NCI-H446 (cell line): ENCODE data around the gene PCDHGB5.
"Not testable (repeated sequence)": the region's sequence is repeated elsewhere in the genome, so short reads cannot be mapped to it uniquely, and the experiment has no call there.

Experiments
- DNase-seq, 2 experiments: peaks; one replicate each; lab custom pipeline; 2025; lab: John Stamatoyannopoulos, UW

Gene PCDHGB5

DNA sequence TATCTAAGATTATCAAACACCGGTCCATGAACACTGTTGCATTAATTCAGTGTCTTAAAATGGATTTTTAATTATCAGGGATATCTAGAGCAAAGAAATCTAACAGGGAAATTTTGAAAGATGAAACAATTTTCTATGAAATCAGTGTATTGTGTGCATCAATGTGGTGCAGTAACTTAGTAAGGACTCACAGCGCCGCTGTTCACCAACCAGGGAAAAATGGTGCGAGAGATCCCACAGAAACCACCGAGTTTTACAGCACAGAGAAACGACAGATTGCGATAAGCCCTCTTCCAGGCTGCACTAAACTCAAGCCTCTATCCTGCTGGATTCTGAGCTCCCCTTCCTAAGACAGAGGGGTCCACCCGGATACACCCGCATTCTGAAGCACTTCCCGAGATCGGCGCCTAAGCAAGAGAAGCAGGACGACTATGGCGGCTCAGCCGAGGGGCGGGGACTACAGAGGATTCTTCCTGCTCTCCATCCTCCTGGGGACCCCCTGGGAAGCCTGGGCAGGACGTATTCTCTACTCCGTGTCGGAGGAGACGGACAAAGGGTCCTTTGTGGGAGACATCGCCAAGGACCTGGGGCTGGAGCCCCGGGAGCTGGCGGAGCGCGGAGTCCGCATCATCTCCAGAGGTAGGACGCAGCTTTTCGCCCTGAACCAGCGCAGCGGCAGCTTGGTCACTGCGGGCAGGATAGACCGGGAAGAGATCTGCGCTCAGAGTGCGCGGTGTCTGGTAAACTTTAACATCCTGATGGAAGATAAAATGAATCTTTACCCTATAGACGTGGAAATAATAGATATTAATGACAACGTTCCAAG is 15.1 kb upstream of the PCDHGB5 start, which contains the start of gene PCDHGA7:
Gene PCDHGA7 (plus strand): TSS at position 274 of the 826 bp plus-strand sequence. CDS start 158 bp downstream, at position 432.
- DNase-seq, result no peak

DNA sequence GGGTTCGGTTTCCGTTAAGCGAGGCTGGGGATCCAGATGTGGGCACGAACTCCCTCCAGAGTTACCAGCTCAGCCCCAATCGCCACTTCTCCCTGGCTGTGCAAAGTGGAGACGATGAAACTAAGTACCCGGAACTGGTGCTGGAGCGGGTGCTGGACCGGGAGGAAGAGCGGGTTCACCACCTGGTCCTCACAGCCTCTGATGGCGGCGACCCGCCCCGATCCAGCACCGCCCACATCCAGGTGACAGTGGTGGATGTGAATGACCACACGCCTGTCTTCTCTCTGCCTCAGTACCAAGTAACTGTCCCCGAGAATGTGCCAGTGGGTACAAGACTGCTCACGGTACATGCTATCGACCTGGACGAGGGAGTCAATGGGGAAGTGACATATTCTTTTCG is 14.4 kb upstream of the PCDHGB5 start:
- DNase-seq, result no peak

DNA sequence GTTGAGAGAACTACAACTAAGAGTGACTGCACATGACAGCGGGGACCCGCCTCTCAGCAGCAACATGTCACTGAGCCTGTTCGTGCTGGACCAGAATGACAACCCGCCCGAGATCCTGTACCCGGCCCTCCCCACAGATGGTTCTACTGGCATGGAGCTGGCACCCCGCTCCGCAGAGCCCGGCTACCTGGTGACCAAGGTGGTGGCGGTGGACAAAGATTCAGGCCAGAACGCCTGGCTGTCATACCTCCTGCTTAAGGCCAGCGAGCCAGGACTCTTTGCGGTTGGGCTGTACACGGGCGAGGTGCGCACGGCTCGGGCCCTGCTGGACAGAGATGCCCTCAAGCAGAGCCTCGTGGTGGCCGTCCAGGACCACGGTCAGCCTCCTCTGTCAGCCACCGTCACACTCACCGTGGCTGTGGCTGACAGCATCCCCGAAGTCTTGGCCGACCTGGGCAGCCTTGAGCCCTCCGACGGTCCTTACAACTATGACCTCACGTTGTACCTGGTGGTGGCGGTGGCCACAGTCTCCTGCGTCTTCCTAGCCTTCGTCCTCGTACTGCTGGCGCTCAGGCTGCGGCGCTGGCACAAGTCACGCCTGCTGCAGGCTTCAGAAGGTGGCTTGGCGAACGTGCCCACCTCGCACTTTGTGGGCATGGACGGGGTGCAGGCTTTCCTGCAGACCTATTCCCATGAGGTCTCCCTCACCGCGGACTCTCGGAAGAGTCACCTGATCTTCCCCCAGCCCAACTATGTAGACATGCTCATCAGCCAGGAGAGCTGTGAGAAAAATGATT is 13.1 kb upstream of the PCDHGB5 start:
- no peak for DNase-seq

DNA sequence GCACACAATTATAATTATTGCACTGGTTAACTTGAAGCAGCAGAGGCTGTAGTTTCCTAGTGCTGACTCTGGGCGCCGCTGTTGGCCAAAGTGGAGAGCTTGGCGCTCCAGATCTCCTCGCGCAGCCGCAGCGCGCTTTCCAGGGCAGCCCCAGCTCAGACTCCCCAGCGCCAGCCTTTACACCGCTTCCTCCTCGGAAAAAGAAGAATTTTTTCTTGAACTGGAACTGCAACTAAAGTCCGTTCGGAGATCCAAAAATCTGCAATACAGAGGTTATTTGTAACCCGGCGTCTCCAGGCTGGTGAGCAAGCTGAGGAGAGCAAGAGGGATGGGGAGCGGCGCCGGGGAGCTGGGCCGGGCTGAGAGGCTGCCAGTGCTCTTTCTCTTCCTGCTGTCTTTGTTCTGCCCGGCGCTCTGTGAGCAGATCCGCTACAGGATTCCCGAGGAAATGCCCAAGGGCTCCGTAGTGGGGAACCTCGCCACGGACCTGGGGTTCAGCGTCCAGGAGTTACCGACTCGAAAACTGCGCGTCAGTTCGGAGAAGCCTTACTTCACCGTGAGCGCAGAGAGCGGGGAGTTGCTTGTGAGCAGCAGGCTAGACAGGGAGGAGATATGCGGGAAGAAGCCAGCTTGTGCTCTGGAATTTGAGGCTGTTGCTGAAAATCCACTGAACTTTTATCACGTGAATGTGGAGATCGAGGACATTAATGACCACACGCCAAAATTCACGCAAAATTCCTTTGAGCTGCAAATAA is 10.0 kb upstream of the PCDHGB5 start, which contains the start of gene PCDHGB4:
Gene PCDHGB4 (plus strand): TSS at position 142 of the 755 bp plus-strand sequence. CDS start 187 bp downstream, at position 329.
- not testable (repeated sequence) for DNase-seq

DNA sequence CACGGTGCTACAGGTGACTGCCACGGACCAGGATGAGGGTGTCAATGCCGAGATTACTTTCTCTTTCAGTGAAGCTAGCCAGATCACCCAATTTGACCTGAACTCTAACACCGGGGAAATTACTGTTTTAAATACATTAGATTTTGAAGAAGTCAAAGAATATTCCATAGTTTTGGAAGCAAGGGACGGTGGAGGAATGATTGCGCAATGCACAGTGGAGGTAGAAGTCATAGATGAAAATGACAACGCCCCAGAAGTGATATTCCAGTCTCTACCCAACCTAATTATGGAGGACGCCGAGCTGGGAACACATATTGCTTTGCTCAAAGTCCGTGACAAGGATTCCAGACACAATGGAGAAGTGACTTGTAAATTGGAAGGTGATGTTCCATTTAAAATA is 9.1 kb upstream of the PCDHGB5 start:
- DNase-seq, result no peak

DNA sequence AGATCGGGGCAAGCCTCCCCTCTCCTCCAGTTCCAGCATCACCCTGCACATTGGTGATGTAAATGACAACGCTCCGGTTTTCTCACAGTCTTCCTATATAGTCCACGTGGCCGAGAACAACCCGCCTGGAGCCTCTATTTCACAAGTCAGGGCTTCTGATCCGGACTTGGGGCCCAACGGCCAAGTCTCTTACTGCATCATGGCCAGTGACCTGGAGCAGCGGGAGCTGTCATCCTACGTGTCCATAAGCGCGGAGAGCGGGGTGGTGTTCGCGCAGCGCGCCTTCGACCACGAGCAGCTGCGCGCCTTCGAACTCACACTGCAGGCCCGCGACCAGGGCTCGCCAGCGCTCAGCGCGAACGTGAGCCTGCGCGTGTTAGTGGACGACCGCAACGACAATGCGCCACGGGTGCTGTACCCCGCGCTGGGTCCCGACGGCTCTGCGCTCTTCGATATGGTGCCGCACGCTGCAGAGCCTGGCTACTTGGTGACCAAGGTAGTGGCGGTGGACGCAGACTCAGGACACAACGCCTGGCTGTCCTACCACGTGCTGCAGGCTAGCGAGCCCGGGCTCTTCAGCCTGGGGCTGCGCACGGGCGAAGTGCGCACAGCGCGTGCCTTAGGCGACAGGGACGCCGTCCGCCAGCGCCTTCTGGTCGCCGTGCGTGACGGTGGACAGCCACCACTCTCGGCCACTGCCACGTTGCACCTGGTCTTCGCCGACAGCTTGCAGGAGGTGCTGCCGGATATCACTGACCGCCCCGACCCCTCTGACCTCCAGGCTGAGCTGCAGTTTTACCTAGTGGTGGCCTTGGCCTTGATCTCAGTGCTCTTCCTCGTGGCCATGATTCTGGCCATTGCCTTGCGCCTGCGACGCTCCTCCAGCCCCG is 8.3 kb upstream of the PCDHGB5 start:
- no peak for DNase-seq

DNA sequence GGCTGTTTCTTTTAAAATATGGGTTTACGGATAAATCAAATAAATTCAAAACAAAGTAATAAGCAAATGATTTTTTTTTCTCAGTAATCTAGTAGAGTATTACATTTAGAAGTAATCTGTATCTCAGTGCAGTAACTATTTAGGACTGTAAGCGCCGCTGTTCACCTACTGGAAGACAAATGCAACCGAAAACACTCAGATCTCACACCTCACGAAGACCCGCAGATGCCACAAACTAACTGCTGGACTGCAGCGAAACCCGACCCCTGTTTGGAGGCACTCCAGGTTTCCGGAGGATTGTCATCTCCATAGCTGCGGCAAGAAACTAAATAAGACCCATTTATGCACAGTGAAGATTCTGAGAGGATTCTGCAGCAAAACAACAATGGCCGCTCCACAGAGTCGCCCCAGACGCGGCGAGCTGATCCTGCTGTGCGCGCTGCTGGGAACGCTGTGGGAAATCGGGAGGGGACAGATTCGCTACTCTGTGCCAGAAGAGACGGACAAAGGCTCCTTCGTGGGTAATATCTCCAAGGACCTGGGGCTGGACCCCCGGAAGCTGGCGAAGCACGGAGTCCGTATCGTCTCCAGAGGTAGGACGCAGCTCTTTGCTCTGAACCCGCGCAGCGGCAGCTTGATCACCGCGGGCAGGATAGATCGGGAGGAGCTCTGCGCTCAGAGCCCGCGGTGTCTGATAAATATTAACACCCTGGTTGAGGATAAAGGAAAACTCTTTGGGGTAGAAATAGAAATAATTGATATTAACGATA is 5.1 kb upstream of the PCDHGB5 start, which contains the start of gene PCDHGA8:
Gene PCDHGA8 (plus strand): TSS at position 205 of the 770 bp plus-strand sequence. CDS start 181 bp downstream, at position 386.
- peak in 1 of 2 experiments; percentile 21 for DNase-seq

DNA sequence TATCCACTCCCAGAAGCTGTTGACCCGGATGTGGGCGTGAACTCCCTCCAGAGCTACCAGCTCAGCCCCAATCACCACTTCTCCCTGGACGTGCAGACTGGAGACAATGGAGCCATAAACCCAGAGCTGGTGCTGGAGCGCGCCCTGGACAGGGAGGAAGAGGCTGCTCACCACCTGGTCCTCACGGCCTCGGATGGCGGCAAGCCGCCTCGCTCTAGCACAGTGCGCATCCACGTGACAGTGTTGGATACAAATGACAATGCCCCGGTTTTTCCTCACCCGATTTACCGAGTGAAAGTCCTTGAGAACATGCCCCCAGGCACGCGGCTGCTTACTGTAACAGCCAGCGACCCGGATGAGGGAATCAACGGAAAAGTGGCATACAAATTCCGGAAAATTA is 4.5 kb upstream of the PCDHGB5 start:
- no peak for DNase-seq

DNA sequence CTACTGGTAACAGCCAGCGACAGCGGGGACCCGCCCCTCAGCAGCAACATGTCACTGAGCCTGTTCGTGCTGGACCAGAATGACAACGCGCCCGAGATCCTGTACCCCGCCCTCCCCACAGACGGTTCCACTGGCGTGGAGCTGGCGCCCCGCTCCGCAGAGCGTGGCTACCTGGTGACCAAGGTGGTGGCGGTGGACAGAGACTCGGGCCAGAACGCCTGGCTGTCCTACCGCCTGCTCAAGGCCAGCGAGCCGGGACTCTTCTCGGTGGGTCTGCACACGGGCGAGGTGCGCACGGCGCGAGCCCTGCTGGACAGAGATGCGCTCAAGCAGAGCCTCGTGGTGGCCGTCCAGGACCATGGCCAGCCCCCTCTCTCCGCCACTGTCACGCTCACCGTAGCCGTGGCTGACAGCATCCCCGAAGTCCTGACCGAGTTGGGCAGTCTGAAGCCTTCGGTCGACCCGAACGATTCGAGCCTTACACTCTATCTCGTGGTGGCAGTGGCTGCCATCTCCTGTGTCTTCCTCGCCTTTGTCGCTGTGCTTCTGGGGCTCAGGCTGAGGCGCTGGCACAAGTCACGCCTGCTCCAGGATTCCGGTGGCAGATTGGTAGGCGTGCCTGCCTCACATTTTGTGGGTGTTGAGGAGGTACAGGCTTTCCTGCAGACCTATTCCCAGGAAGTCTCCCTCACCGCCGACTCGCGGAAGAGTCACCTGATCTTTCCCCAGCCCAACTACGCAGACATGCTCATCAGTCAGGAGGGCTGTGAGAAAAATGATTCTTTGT is 3.2 kb upstream of the PCDHGB5 start:
- DNase-seq, result not testable (repeated sequence)

DNA sequence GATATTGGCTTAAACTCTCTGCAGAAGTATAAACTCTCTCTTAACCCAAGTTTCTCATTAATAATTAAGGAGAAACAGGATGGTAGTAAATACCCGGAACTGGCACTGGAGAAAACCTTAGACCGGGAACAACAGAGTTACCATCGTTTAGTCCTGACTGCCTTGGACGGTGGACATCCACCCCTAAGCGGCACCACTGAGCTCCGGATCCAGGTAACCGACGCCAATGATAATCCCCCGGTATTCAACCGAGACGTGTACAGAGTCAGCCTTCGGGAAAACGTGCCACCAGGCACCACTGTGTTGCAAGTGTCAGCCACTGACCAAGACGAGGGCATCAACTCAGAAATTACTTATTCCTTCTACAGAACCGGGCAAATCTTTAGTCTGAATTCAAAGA is 861 bp downstream of the PCDHGB5 start:
- no peak for DNase-seq

DNA sequence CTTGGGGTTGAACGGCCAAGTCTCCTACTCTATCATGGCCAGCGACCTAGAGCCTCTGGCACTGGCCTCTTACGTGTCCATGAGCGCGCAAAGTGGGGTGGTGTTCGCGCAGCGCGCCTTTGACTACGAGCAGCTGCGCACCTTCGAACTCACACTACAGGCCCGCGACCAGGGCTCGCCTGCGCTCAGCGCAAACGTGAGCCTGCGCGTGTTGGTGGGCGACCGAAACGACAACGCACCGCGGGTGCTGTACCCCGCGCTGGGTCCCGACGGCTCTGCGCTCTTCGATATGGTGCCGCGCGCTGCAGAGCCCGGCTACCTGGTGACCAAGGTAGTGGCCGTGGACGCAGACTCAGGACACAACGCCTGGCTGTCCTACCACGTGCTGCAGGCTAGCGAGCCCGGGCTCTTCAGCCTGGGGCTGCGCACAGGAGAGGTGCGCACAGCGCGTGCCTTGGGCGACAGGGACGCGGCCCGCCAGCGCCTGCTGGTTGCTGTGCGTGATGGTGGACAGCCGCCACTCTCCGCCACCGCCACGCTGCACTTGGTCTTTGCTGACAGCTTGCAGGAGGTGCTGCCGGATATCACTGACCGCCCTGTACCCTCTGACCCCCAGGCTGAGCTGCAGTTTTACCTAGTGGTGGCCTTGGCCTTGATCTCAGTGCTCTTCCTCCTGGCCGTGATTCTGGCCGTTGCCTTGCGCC is 2.0 kb downstream of the PCDHGB5 start:
- DNase-seq, result no peak

DNA sequence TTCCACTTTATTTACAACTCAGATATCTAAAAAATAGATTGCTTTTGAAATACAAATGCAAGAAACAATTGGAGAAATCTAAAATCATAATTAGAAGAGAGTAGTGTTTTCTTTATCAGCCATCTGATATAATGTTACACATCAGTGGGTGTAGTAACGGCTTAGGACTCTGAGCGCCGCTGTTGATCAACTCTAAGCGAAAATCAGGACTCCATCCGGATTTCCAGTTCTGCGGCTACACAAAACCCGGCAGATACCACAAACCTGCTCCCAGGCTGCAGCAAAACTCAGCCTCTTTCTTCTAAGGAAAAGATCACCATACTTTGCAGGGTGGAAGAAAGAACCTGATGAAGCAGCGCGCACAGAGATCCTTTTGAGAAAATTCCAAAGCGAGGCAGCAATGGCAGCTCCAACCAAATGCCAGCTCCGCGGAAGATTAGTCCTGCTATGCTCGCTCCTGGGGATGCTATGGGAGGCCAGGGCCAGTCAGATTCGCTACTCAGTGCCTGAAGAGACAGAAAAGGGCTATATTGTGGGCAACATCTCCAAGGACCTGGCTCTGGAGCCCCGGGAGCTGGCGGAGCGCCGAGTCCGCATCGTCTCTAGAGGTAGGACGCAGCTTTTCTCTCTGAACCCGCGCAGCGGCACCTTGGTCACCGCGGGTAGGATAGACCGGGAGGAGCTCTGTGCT is 5.0 kb downstream of the PCDHGB5 start, which contains the start of gene PCDHGA9:
Gene PCDHGA9 (plus strand): TSS at position 226 of the 691 bp plus-strand sequence. CDS start 175 bp downstream, at position 401.
- DNase-seq, result no peak

DNA sequence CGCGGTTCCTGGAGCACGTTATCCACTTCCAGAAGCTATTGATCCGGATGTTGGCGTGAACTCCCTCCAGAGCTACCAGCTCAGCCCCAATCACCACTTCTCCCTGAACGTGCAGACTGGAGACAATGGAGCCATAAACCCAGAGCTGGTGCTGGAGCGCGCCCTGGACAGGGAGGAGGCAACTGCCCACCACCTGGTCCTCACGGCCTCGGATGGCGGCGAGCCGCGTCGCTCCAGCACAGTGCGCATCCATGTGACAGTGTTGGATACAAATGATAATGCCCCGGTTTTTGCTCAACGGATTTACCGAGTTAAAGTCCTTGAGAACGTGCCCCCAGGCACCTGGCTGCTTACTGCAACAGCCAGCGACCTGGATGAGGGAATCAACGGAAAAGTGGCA is 5.6 kb downstream of the PCDHGB5 start:
- no peak for DNase-seq

DNA sequence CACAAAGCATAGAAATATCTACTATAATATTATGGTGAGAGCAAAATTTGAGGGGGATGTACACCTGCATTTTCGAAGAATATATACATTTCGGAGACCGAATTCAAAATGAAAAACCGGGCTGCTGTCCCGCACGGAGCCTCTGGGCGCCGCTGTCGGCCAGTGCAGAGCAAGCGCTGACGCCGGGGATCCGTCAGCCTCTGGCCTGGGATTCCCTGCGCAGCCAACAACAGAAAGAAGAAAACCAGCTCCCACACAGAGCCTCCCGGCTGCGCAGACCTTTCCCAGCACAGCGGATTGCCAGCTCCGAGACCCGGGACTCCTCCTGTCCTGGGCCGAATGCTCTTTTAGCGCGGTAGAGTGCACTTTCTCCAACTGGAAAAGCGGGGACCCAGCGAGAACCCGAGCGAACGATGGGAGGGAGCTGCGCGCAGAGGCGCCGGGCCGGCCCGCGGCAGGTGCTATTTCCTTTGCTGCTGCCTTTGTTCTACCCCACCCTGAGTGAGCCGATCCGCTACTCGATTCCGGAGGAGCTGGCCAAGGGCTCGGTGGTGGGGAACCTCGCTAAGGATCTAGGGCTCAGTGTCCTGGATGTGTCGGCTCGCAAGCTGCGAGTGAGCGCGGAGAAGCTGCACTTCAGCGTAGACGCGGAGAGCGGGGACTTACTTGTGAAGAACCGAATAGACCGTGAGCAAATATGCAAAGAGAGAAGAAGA is 10.2 kb downstream of the PCDHGB5 start, which contains the start of gene PCDHGB6:
Gene PCDHGB6 (plus strand): TSS at position 232 of the 716 bp plus-strand sequence. CDS start 182 bp downstream, at position 414.
- not testable (repeated sequence) for DNase-seq

DNA sequence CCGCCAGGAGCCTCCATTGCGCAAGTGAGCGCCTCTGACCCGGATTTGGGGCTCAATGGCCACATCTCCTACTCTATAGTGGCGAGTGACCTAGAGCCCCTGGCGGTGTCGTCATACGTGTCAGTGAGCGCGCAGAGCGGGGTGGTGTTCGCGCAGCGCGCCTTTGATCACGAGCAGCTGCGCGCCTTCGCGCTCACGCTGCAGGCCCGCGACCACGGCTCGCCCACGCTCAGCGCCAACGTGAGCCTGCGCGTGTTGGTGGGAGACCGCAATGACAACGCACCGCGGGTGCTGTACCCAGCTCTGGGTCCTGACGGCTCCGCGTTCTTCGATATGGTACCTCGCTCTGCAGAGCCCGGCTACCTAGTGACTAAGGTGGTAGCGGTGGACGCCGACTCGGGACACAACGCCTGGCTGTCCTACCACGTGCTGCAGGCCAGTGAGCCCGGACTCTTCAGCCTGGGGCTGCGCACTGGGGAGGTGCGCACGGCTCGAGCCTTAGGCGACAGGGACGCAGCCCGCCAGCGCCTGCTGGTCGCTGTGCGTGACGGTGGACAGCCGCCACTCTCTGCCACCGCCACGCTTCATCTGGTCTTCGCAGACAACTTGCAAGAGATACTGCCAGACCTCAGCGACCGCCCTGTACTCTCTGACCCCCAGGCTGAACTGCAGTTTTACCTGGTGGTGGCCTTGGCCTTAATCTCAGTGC is 12.0 kb downstream of the PCDHGB5 start:
- DNase-seq, result no peak

DNA sequence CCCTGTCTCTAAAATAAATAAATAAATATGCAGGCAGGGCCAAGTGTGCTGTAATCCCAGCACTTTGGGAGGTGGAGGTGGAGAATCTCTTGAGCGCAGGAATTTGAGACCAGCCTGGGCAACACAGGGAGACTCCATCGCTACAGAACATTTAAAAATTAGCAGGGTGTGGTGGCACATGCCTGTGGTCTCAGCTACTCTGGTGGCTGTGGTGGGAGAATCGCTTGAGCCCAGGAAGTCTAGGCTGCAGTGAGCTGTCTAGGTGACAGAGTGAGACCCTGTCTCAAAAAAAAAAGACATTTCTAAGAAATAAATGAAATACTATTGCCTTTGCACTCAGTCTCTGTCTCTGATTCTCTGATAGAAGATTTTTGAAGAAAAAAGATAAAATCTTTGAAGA is 13.8 kb downstream of the PCDHGB5 start:
- no peak for DNase-seq
